AG09309 (cell line): ENCODE data around the gene PCBP1.
"Not testable (repeated sequence)": the region's sequence is repeated elsewhere in the genome, so short reads cannot be mapped to it uniquely, and the experiment has no call there.

Experiments
- DNase-seq: peaks from one replicate; pipeline ENCODE4 v3.0.0-alpha.2; 2010; ENCODE audit warnings: low read depth
- H3K4me3 ChIP-seq: 2 replicates; pipeline ENCODE4 v1.5.1; 2011; ENCODE audit warnings: mild to moderate bottlenecking, low read depth, low read length, moderate library complexity; ENCODE audit not compliant: control insufficient read depth
- CTCF ChIP-seq: IDR thresholded peaks from 2 replicates; pipeline ENCODE4 v1.5.1; 2011; ENCODE audit warnings: mild to moderate bottlenecking, low read depth, low read length, inconsistent platforms; ENCODE audit not compliant: insufficient read depth, control insufficient read depth; ENCODE audit errors: missing control alignments

Gene PCBP1

DNA sequence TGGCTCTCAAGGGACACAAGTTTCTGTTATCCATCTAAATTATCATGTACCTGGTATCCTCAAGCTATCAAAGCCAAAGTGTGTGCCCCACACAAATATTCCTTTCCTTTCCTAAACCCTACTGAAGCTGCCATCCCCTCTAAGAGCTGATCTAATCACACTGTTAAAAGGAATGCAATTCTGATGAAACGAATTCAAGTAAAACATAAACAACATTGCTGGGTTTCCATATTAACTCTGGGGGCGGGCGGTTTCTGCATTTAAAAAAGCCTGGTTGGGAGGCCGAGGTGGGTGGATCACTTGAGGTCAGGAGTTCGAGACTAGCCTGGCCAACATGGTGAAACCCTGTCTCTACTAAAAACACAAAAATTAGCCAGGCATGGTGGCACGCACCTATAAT is 41.9 kb upstream of the PCBP1 start:
- DNase-seq: no peak
- no peak for TF ChIP-seq CTCF
- H3K4me3 ChIP-seq: no peak overlapping the region

GRCh38 chr2:70045932-70046331 is 41.3 kb upstream of the PCBP1 start:
- no peak for TF ChIP-seq CTCF
- no peak overlapping the region for H3K4me3 ChIP-seq
- DNase-seq: no peak

GRCh38 chr2:70046534-70046933 is 40.7 kb upstream of the PCBP1 start:
- no peak for DNase-seq
- TF ChIP-seq CTCF: no peak
- H3K4me3 ChIP-seq: no peak overlapping the region

DNA sequence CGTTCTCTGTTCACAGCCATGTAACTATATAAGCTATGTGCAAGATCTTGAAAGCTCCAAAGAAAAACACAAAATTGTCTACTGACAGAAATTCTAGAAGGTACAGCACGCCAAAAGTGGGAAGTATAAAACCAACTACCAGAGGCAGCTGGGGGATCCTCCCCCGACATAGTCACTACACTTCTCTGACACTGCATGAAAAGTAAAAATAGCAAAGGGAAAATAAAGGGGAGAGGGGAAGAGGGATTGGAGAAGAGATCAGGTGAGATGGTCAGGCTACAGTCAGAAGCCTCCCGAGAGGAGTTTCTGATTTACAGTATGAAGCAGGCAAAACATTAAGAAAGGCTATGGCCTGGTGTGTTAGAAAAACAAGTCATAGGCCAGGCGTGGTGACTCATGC is 39.8 kb upstream of the PCBP1 start:
- no peak for DNase-seq
- TF ChIP-seq CTCF: no peak
- H3K4me3 ChIP-seq: no peak overlapping the region

GRCh38 chr2:70049255-70049654 is 38.0 kb upstream of the PCBP1 start:
- DNase-seq: no peak
- H3K4me3 ChIP-seq: no peak overlapping the region
- no peak for TF ChIP-seq CTCF

DNA sequence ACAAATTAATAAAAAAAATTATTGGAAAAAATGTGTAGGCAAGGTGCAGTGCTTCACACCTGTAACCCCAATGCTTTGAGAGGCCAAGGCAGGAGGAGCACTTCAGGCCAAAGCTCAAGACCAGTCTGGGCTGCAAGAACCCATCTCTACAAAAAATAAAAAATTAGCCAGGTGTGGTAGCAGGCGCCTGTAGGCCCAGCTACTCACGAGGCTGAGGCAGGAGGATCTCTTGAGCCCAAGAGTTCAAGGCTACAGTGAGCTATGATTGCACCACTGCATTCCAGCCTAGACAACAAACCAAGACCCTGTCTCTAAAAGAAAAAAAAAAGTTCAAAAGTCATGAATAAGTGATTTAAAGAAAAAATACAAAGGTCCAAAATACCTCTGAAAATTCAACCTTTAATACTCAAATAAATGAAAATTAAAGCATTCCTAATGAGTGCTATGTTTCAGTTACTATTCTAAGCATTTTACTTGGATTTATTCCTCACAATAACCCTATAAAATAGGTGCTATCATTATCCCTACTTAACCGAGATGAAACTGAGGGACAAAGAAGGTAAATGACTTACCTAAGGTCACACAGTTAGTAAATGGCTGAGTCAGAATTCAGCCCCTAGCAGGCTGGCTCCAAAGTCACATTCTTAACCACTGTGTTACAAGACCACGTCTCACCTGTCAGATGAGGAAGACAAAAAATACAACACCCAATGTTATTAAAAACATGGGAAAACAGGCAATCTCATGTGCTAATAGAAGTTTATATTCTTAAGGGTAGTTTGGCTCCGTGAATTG is 36.4 kb upstream of the PCBP1 start:
- DNase-seq: no peak
- H3K4me3 ChIP-seq: no peak overlapping the region
- TF ChIP-seq CTCF: no peak

DNA sequence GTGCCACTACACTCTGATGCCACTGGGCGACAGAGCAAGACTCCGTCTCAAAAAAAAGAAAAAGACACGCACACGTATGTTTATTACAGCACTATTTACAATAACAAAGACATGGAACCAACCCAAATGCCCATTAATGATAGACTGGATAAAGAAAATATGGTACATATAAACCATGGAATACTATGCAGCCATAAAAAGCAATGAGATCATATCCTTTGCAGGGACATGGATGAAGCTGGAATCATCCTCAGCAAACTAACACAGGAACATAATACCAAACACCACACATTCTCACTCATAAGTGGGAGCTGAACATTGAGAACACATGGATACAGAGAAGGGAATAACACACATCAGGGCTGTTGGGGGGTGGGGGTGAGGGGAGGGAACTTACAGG is 32.0 kb upstream of the PCBP1 start:
- DNase-seq, H3K4me3 ChIP-seq: not testable (repeated sequence)
